Neural progenitor cell (in vitro differentiated cells): ENCODE results near the gene IL1RL2.
A peak's percentile ranks its signal among the peaks of the same experiment; 100 is the strongest.

Experiments used
- CTCF ChIP-seq: fragments of 200-600 bp; sonication (generic); IDR thresholded peaks from 2 replicates; pipeline ENCODE4 v1.5.1; 2017; ENCODE audit warnings: antibody characterized with exemption, mild to moderate bottlenecking
- EZH2 ChIP-seq: fragments of 200-600 bp; sonication (generic); IDR thresholded peaks from 2 replicates; pipeline ENCODE4 v1.6.1; 2017; ENCODE audit warnings: antibody characterized with exemption, mild to moderate bottlenecking, moderate library complexity
- EZH2phosphoT487 ChIP-seq: fragments of 200-600 bp; sonication (generic); IDR thresholded peaks from 2 replicates; pipeline ENCODE4 v1.6.1; 2017; ENCODE audit warnings: antibody characterized with exemption

- TF ChIP-seq CTCF (peak; percentile 56), EZH2phosphoT487 (no peak), EZH2 (no peak)
Observed at GRCh38 chr2:102235491-102235890, 48.7 kb downstream of the IL1RL2 start.
